Neural crest cell (in vitro differentiated cells): ENCODE results near the gene DLX1. TPM values are rescaled to one million over a fixed set of nuclear protein-coding genes. Genes with fewer than 3 reads are reported as not detected.

Experiments used
- DNase-seq: peaks from one replicate; pipeline ENCODE4 v3.0.0; 2021; ENCODE audit warnings: low read depth, mixed read lengths, low spot score
- H3K27ac Mint-ChIP-seq: one replicate; pipeline ENCODE4 v1.8.0; 2021; ENCODE audit warnings: mild to moderate bottlenecking, mixed read lengths; ENCODE audit not compliant: unreplicated experiment
- H3K27me3 Mint-ChIP-seq: 2 replicates; pipeline ENCODE4 v1.8.0; 2021; ENCODE audit warnings: low read depth, mild to moderate bottlenecking, mixed read lengths
- H3K36me3 Mint-ChIP-seq: 2 replicates; pipeline ENCODE4 v1.8.0; 2021; ENCODE audit warnings: low read depth, mild to moderate bottlenecking, mixed read lengths
- H3K4me1 Mint-ChIP-seq: 2 replicates; pipeline ENCODE4 v1.8.0; 2021; ENCODE audit warnings: mixed read lengths
- H3K4me3 Mint-ChIP-seq: one replicate; pipeline ENCODE4 v1.8.0; 2021; ENCODE audit warnings: mild to moderate bottlenecking, mixed read lengths
- H3K9me3 Mint-ChIP-seq: 2 replicates; pipeline ENCODE4 v1.8.0; 2021; ENCODE audit warnings: mixed read lengths
- total RNA-seq: library from RNA; stranded (reverse); gene quantifications from 2 replicates; pipeline ENCODE4 v1.2.1, GENCODE V29; 2021
- TF ChIP-seq, protein P1 (sequence below): fragments of 200-600 bp; sonication (generic); conservative IDR thresholded peaks from 2 replicates; pipeline ENCODE4 v1.5.0; 2021; ENCODE audit warnings: antibody characterized with exemption, mild to moderate bottlenecking

The DLX1 gene
- total RNA-seq, 1 donor from 2014 or later, result 48.9 TPM

GRCh38 chr2:172103471-172104272 lies 18.4 kb downstream of the DLX1 start:
- TF ChIP-seq, protein P1, sequence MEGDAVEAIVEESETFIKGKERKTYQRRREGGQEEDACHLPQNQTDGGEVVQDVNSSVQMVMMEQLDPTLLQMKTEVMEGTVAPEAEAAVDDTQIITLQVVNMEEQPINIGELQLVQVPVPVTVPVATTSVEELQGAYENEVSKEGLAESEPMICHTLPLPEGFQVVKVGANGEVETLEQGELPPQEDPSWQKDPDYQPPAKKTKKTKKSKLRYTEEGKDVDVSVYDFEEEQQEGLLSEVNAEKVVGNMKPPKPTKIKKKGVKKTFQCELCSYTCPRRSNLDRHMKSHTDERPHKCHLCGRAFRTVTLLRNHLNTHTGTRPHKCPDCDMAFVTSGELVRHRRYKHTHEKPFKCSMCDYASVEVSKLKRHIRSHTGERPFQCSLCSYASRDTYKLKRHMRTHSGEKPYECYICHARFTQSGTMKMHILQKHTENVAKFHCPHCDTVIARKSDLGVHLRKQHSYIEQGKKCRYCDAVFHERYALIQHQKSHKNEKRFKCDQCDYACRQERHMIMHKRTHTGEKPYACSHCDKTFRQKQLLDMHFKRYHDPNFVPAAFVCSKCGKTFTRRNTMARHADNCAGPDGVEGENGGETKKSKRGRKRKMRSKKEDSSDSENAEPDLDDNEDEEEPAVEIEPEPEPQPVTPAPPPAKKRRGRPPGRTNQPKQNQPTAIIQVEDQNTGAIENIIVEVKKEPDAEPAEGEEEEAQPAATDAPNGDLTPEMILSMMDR, result peak; percentile 95
- peak; percentile 98 for DNase-seq
- no peaks in the 10 kb centered on the region for H3K9me3 Mint-ChIP-seq
- peaks cover 40% of the 10 kb centered on the region for H3K4me1 Mint-ChIP-seq
- peaks cover 97% of the 10 kb centered on the region for H3K27me3 Mint-ChIP-seq
- H3K36me3 Mint-ChIP-seq, result peaks cover 1% of the 10 kb centered on the region
- peak overlapping the region; percentile 90 for H3K4me3 Mint-ChIP-seq
- H3K27ac Mint-ChIP-seq, result no peak overlapping the region

DNA sequence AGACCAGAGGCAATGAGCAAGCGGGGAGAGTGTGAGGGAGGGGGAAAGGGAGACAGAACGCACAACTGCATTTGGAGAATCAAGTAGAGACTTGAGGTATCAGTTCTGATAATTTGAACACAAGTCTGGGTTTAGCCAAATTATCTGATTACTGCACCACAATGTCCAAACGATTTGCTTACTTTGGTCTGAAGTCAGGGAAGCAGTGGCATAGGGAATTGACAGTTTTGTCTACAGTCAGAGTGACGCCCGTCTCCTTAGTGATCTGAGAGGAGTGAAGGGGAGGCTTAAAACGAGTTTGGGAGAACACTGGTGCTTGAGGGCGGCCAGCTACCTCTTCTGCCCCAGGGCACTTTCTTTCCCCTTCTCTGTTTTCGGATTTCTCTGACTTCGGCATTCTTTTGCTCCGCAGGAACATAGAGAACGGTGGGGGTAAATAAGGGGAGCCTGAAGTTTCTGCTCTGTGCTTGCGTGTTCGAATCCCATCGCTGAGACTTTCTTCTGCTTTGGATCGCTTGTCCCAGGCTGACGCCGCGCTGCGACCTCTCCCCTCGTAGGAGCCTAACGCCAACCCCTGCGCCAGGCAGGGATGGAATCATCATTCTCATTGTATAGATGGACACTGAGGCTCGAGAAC lies 20.3 kb downstream of the DLX1 start:
- peaks cover 88% of the 10 kb centered on the region for H3K27me3 Mint-ChIP-seq
- H3K36me3 Mint-ChIP-seq, result no peaks in the 10 kb centered on the region
- TF ChIP-seq, protein P1, result no peak
- no peaks in the 10 kb centered on the region for H3K9me3 Mint-ChIP-seq
- DNase-seq, result no peak
- H3K4me3 Mint-ChIP-seq, result peak overlapping the region; percentile 86
- H3K4me1 Mint-ChIP-seq, result peaks cover 39% of the 10 kb centered on the region
- H3K27ac Mint-ChIP-seq, result no peak overlapping the region

- TF ChIP-seq, protein P1, result peak; percentile 65
- Mint-ChIP-seq H3K4me1 (peaks cover 39% of the 10 kb centered on the region), H3K36me3 (no peaks in the 10 kb centered on the region), H3K27ac (no peak overlapping the region), H3K4me3 (peak overlapping the region; percentile 86), H3K27me3 (peaks cover 80% of the 10 kb centered on the region), H3K9me3 (no peaks in the 10 kb centered on the region)
- DNase-seq, result peak; percentile 62
These were observed 21.0 kb downstream of the DLX1 start for GRCh38 chr2:172106108-172106961.

GRCh38 chr2:172107690-172108586 lies 22.6 kb downstream of the DLX1 start:
- peaks cover 64% of the 10 kb centered on the region for H3K27me3 Mint-ChIP-seq
- peak overlapping the region; percentile 38 for H3K4me3 Mint-ChIP-seq
- DNase-seq, result no peak

More at GRCh38 chr2:172107690-172108586, 22.6 kb downstream of the DLX1 start:
- H3K27ac Mint-ChIP-seq, result no peak overlapping the region
- H3K36me3 Mint-ChIP-seq, result no peaks in the 10 kb centered on the region
- TF ChIP-seq, protein P1, result no peak
- peaks cover 29% of the 10 kb centered on the region for H3K4me1 Mint-ChIP-seq
- no peaks in the 10 kb centered on the region for H3K9me3 Mint-ChIP-seq
